HL-60/S4 (cell line): ENCODE measurements around the gene PTCD1.

Source experiments
- in situ Hi-C: fragments of 300-500 bp; cut with MboI; formaldehyde crosslinking; loops from 2 replicates; pipeline ENCODE4 v1.14.3; 2022; ENCODE audit warnings: low sequenced_read_pairs

The PTCD1 gene

GRCh38 chr7:99438573-99439480 is at the start of gene PTCD1, which contains the start of gene CPSF4:
Gene PTCD1, minus strand, starts transcription at chr7:99438798. Its CDS starts 3,556 bp downstream, at chr7:99435242.
Gene CPSF4, plus strand, starts transcription at chr7:99438943. Its CDS starts 140 bp downstream, at chr7:99439083.
- in situ Hi-C loops: no loop called here

GRCh38 chr7:99485094-99485493 is 46.5 kb upstream of the PTCD1 start:
- in situ Hi-C loops: no loop called here

GRCh38 chr7:99478464-99479440 is 40.2 kb upstream of the PTCD1 start:
- in situ Hi-C loops: no loop called here

GRCh38 chr7:99476107-99476506 is 37.5 kb upstream of the PTCD1 start:
- in situ Hi-C loops: no loop called here

GRCh38 chr7:99473315-99473596 is 34.7 kb upstream of the PTCD1 start:
- in situ Hi-C loops: no loop called here

GRCh38 chr7:99472561-99473314 is 34.1 kb upstream of the PTCD1 start, which contains the start of gene ZNF789:
Gene ZNF789, plus strand, starts transcription at chr7:99472890. Its CDS starts 3,567 bp downstream, at chr7:99476457.
- in situ Hi-C loops: no loop called here

GRCh38 chr7:99469381-99470065 is 30.9 kb upstream of the PTCD1 start:
- in situ Hi-C loops: no loop called here

- in situ Hi-C loops: no loop called here
Observed at GRCh38 chr7:99468336-99468918, 29.8 kb upstream of the PTCD1 start.

- in situ Hi-C loops: no loop called here
Observed at GRCh38 chr7:99465421-99465768, 26.8 kb upstream of the PTCD1 start.

GRCh38 chr7:99461221-99461620 is 22.6 kb upstream of the PTCD1 start:
- in situ Hi-C loops: no loop called here

GRCh38 chr7:99460651-99461050 is 22.1 kb upstream of the PTCD1 start:
- in situ Hi-C loops: no loop called here

- in situ Hi-C loops: no loop called here
Observed at GRCh38 chr7:99459087-99459486, 20.5 kb upstream of the PTCD1 start.

- in situ Hi-C loops: no loop called here
Observed at GRCh38 chr7:99457650-99458493, 19.3 kb upstream of the PTCD1 start.

GRCh38 chr7:99457050-99457649 is 18.6 kb upstream of the PTCD1 start:
- in situ Hi-C loops: no loop called here

- in situ Hi-C loops: no loop called here
Observed at GRCh38 chr7:99456288-99456687, 17.7 kb upstream of the PTCD1 start.

GRCh38 chr7:99455874-99456273 is 17.3 kb upstream of the PTCD1 start:
- in situ Hi-C loops: no loop called here

GRCh38 chr7:99453105-99453504 is 14.5 kb upstream of the PTCD1 start:
- in situ Hi-C loops: no loop called here

- in situ Hi-C loops: no loop called here
Observed at GRCh38 chr7:99452541-99452940, 13.9 kb upstream of the PTCD1 start.

GRCh38 chr7:99451936-99452335 is 13.3 kb upstream of the PTCD1 start:
- in situ Hi-C loops: no loop called here
